B cell (primary cell): ENCODE results near the gene WIPI1. TPM values are rescaled to one million over a fixed set of nuclear protein-coding genes. Genes with fewer than 3 reads are reported as not detected.

Experiments
- ATAC-seq: fragments of 200-7000 bp; cut with Tn5 transposase; one replicate; pipeline ENCODE4 v1.10.0; 2021; ENCODE audit warnings: low read depth, mild to moderate bottlenecking, moderate number of reproducible peaks, moderate library complexity
- CTCF ChIA-PET: fragments of 350-600 bp; sonication (Branson Sonifier 250); formaldehyde crosslinking; loops from one replicate; lab custom pipeline; 2021; ENCODE audit warnings: antibody characterized with exemption, inconsistent platforms; lab: Charles Lee
- POLR2A ChIA-PET: fragments of 350-600 bp; sonication (Branson Sonifier 250); formaldehyde crosslinking; loops from one replicate; lab custom pipeline; 2021; ENCODE audit warnings: antibody characterized with exemption; lab: Charles Lee
- DNase-seq: peaks from one replicate; pipeline ENCODE4 v3.0.0; 2013
- H2AFZ ChIP-seq: 2 replicates; pipeline ENCODE4 v1.6.1; 2012; ENCODE audit warnings: mild to moderate bottlenecking, low read depth, low read length; ENCODE audit not compliant: insufficient read depth, poor library complexity, severe bottlenecking
- H3K27ac ChIP-seq, 2 donors: 1 replicate in 1 of 2; 2 replicates in 1 of 2; pipeline ENCODE4 v1.5.1; 2012 to 2013; ENCODE audit warnings: low read length in 2 of 2, mild to moderate bottlenecking in 2 of 2, moderate library complexity in 1 of 2
- H3K27me3 ChIP-seq, 4 experiments: fragments of 200-600 bp in 1 of 4; sonication (generic) in 1 of 4; replicated peaks in 1 of 4; 1 replicate in 2 of 4; 2 replicates in 2 of 4; pipeline versions ENCODE4 v1.6.1 to v1.7.0; 2013 to 2016; ENCODE audit warnings: low read length in 3 of 4, mild to moderate bottlenecking in 2 of 4, mixed read lengths in 1 of 4, moderate library complexity in 1 of 4; ENCODE audit not compliant: insufficient read depth in 4 of 4, control insufficient read depth in 3 of 4; ENCODE audit errors: control extremely low read depth in 1 of 4
- H3K36me3 ChIP-seq, 2 experiments: replicated peaks in 1 of 2; 1 replicate in 1 of 2; 2 replicates in 1 of 2; pipeline versions ENCODE4 v1.6.1 to v1.7.1; 2013; ENCODE audit warnings: low read length in 1 of 2; ENCODE audit not compliant: insufficient read depth in 2 of 2, control insufficient read depth in 1 of 2; ENCODE audit errors: control extremely low read depth in 1 of 2, extremely low read depth in 1 of 2
- H3K4me1 ChIP-seq, 2 donors: fragments of 200-600 bp in 1 of 2; sonication (generic) in 1 of 2; 1 replicate in 1 of 2; 2 replicates in 1 of 2; pipeline versions ENCODE4 v1.5.1 to v1.6.1; 2013 to 2017; ENCODE audit warnings: low read length in 2 of 2; ENCODE audit not compliant: control insufficient read depth in 2 of 2, insufficient read depth in 2 of 2
- H3K4me2 ChIP-seq: replicated peaks from 2 replicates; pipeline ENCODE3; 2012; ENCODE audit warnings: mild to moderate bottlenecking, low read depth, low read length; ENCODE audit not compliant: poor library complexity, severe bottlenecking
- H3K4me3 ChIP-seq, 5 experiments: fragments of 200-600 bp in 1 of 5; sonication (generic) in 1 of 5; 1 replicate in 3 of 5; 2 replicates in 2 of 5; pipeline versions ENCODE4 v1.5.1 to v1.7.0; 2011 to 2016; ENCODE audit warnings: low read length in 4 of 5, mild to moderate bottlenecking in 4 of 5, low read depth in 2 of 5, control low read depth in 1 of 5, moderate library complexity in 1 of 5; ENCODE audit not compliant: insufficient read depth in 1 of 5; ENCODE audit errors: control extremely low read depth in 1 of 5, extremely low read depth in 1 of 5
- H3K79me2 ChIP-seq: fragments of 200-600 bp; sonication (generic); one replicate; pipeline ENCODE4 v1.6.0; 2016; ENCODE audit warnings: low read length; ENCODE audit not compliant: control insufficient read depth, insufficient read depth
- H3K9ac ChIP-seq: fragments of 200-600 bp; sonication (generic); 2 replicates; pipeline ENCODE4 v1.6.1; 2017; ENCODE audit warnings: mild to moderate bottlenecking, low read length, moderate library complexity
- H3K9me3 ChIP-seq, 3 donors: one replicate each; pipeline versions ENCODE4 v1.6.1 to v1.7.1; 2013; ENCODE audit warnings: low read length in 2 of 3; ENCODE audit not compliant: control insufficient read depth in 2 of 3, insufficient read depth in 1 of 3; ENCODE audit errors: control extremely low read depth in 1 of 3
- H4K20me1 ChIP-seq: 2 replicates; pipeline ENCODE4 v1.6.0; 2012; ENCODE audit warnings: mild to moderate bottlenecking, low read length; ENCODE audit not compliant: insufficient read depth, control insufficient read depth, poor library complexity, severe bottlenecking
- H3K27ac Mint-ChIP-seq: one replicate; pipeline ENCODE4 v1.8.0; 2021; ENCODE audit warnings: mixed read lengths
- H3K27me3 Mint-ChIP-seq: one replicate; pipeline ENCODE4 v1.8.0; 2021; ENCODE audit warnings: mixed read lengths
- H3K4me1 Mint-ChIP-seq: one replicate; pipeline ENCODE4 v1.8.0; 2021; ENCODE audit warnings: mixed read lengths
- H3K4me3 Mint-ChIP-seq: one replicate; pipeline ENCODE4 v1.8.0; 2021; ENCODE audit warnings: mixed read lengths
- H3K9me3 Mint-ChIP-seq: one replicate; pipeline ENCODE4 v1.8.0; 2022; ENCODE audit warnings: mixed read lengths; ENCODE audit not compliant: insufficient read depth
- EZH2 ChIP-seq: IDR thresholded peaks from 2 replicates; pipeline ENCODE4 v1.6.1; 2012; ENCODE audit warnings: borderline replicate concordance, low read depth, mild to moderate bottlenecking, moderate library complexity, low read length; ENCODE audit not compliant: insufficient read depth, poor library complexity, severe bottlenecking
- WGBS: methylation state at CpG from one replicate; pipeline ENCODE4 v1.1.5; 2013; ENCODE audit warnings: missing lambda C conversion rate; ENCODE audit not compliant: insufficient coverage; 5-methylcytosine and 5-hydroxymethylcytosine counted together
- intact Hi-C: fragments of 100-400 bp; cut with micrococcal nuclease; formaldehyde crosslinking; loops from one replicate; pipeline ENCODE4 v1.10.0; 2022
- polyA plus RNA-seq: library from polyadenylated mRNA; depleted of rRNA; stranded (reverse); fragments of >200 nt; gene quantifications from 2 replicates; pipeline ENCODE4 v1.2.3, GENCODE V29; 2012
- total RNA-seq, 2 donors: library from RNA; stranded (reverse); fragments of 120-200 nt in 1 of 2; gene quantifications; 1 replicate in 1 of 2; 2 replicates in 1 of 2; pipeline versions ENCODE4 v1.2.3 to v1.2.4, GENCODE V29; 2013 to 2022
- TF ChIP-seq, protein P1 (sequence below): fragments of 200-600 bp; IDR thresholded peaks from one replicate; pipeline ENCODE4 v1.8.0; 2022; ENCODE audit warnings: antibody characterized with exemption, mild to moderate bottlenecking

The WIPI1 gene
- total and polyA plus RNA-seq, 2 donors (not counting 1 experiment from before 2014, with no cell fraction given), result 6.0 to 14.7 TPM

DNA sequence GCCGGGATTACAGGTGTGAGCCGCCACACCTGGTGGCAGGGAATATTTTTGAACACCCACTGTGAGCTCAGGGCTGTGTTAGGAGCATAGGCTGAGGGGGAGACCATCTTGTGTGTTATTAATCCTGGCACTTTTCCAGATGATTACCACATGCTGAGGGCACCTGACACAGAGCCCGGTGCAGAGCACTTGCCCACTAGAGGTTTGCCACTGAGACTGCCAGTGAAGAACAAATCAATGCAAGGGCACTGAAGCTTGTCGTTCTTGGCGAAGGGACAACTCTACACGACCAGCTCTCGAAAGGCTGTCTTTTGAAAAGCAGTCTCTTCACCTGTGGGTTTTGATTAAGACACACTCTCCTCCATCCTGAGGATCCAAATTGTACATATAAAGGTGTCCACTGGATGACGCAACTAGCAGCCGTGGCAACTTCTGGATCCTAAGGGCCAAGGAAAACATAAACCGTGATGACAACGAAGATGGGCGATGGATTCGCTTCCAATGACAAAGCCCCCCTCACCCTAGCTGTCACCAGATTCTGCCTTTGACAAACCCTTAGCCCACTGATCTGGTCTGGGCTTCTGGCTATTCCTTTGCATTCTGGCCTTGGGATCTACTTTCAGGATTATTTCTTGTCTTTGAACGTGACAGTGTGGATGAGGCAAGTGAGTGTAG, 28.7 kb downstream of the WIPI1 start:
- no peak overlapping the region for H3K27ac Mint-ChIP-seq

DNA sequence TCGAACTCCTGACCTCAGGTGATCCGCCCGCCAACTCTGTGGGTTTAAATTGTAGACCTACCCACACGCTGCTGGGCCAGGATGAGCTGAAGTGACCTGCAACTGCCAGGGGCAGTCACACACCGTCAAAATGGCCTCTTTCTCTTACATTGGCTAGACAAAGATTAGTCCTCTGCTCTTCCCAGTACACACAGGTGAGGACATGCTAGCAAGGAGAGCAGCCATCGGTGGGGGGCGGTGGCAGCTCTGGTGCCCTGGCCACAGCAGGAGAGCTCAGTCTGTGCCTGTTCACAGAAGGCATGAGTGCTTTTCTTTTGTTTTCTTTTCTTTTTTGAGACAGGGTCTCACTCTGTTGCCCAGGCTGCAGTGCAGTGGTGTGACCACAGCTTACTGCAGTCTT, 29.7 kb downstream of the WIPI1 start:
- Histone ChIP-seq H3K9ac (no peak overlapping the region), H3K79me2 (no peaks in the 10 kb centered on the region), H4K20me1 (no peaks in the 10 kb centered on the region), H3K36me3 (no peaks in the 10 kb centered on the region), H3K27ac (no peak overlapping the region), H3K4me3 (no peak overlapping the region), H3K27me3 (no peaks in the 10 kb centered on the region), H2AFZ (no peak overlapping the region), H3K4me1 (no peaks in the 10 kb centered on the region), H3K9me3 (no peaks in the 10 kb centered on the region), H3K4me2 (no peak overlapping the region)
- POLR2A ChIA-PET, result no interaction called here
- WGBS, result 87% methylated on average over 7 of the region's 7 CpGs
- TF ChIP-seq, protein P1, sequence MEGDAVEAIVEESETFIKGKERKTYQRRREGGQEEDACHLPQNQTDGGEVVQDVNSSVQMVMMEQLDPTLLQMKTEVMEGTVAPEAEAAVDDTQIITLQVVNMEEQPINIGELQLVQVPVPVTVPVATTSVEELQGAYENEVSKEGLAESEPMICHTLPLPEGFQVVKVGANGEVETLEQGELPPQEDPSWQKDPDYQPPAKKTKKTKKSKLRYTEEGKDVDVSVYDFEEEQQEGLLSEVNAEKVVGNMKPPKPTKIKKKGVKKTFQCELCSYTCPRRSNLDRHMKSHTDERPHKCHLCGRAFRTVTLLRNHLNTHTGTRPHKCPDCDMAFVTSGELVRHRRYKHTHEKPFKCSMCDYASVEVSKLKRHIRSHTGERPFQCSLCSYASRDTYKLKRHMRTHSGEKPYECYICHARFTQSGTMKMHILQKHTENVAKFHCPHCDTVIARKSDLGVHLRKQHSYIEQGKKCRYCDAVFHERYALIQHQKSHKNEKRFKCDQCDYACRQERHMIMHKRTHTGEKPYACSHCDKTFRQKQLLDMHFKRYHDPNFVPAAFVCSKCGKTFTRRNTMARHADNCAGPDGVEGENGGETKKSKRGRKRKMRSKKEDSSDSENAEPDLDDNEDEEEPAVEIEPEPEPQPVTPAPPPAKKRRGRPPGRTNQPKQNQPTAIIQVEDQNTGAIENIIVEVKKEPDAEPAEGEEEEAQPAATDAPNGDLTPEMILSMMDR, result no peak
- TF ChIP-seq EZH2, result no peak
- Mint-ChIP-seq H3K4me3 (no peak overlapping the region), H3K27me3 (no peaks in the 10 kb centered on the region), H3K9me3 (no peaks in the 10 kb centered on the region), H3K4me1 (peaks cover 2% of the 10 kb centered on the region), H3K27ac (no peak overlapping the region)
- ATAC-seq (no peak), DNase-seq (no peak)
- intact Hi-C loops, result no loop called here
- CTCF ChIA-PET, result interaction anchor here (1.4 kb wide), 1 partner anchor 9 kb away, joined by 4 read pairs; no protein-coding TSS in a partner anchor

More for the DNA sequence above, 28.7 kb downstream of the WIPI1 start:
- H3K4me3 ChIP-seq, result no peak overlapping the region
- no peak overlapping the region for H3K9ac ChIP-seq
- TF ChIP-seq EZH2, result no peak
- TF ChIP-seq, protein P1, result no peak
- no peak overlapping the region for H3K27ac ChIP-seq
- H3K4me3 Mint-ChIP-seq, result no peak overlapping the region
- no peaks in the 10 kb centered on the region for H3K79me2 ChIP-seq
- H3K9me3 Mint-ChIP-seq, result no peaks in the 10 kb centered on the region
- H3K27me3 ChIP-seq, result no peaks in the 10 kb centered on the region
- H3K4me2 ChIP-seq, result no peak overlapping the region
- no peaks in the 10 kb centered on the region for H3K9me3 ChIP-seq
- WGBS, result 97% methylated on average over 9 of the region's 14 CpGs
- no peak overlapping the region for H2AFZ ChIP-seq
- POLR2A ChIA-PET, result no interaction called here
- H3K36me3 ChIP-seq, result no peaks in the 10 kb centered on the region
- DNase-seq (no peak), ATAC-seq (no peak)
- H3K4me1 ChIP-seq, result no peaks in the 10 kb centered on the region
- H3K4me1 Mint-ChIP-seq, result peaks cover 2% of the 10 kb centered on the region
- H3K27me3 Mint-ChIP-seq, result no peaks in the 10 kb centered on the region
- H4K20me1 ChIP-seq, result no peaks in the 10 kb centered on the region
- CTCF ChIA-PET, result interaction anchor here (1.2 to 1.4 kb wide), 4 partner anchors 8 to 371 kb away, joined by 3 to 4 read pairs (median 4); no protein-coding TSS in a partner anchor
- intact Hi-C loops, result no loop called here
